Activated naive CD4-positive, alpha-beta T cell treated with Interleukin-2 at 50 U/mL for 16 hours (primary cell): Measurements from ENCODE around the gene RIOK3.
"Not testable (repeated sequence)": the region's sequence is repeated elsewhere in the genome, so short reads cannot be mapped to it uniquely, and the experiment has no call there.

Experiments
- DNase-seq: peaks from one replicate; pipeline ENCODE4 v3.0.0-alpha.2; 2020

The RIOK3 gene

GRCh38 chr18:23451491-23451890 lies 1.6 kb upstream of the RIOK3 start:
- no peak for DNase-seq

DNA sequence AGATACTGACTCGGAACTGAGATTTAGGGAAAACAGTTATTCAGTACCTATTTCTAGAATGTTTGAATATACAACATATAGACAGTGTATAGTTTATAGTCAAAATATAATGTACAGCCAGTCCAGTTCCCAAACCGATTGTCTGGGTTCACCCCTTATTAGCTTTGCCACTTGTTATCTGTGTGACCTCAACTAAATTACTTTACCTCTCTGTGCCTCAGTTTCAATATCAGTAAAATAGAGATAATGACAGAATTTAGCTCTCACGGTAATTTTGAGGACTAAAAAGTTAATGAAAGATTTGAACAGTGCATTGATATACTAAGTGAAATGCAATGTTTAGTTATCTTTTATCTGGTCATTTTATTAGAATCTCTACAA lies 750 bp upstream of the RIOK3 start:
- DNase-seq, result no peak

DNA sequence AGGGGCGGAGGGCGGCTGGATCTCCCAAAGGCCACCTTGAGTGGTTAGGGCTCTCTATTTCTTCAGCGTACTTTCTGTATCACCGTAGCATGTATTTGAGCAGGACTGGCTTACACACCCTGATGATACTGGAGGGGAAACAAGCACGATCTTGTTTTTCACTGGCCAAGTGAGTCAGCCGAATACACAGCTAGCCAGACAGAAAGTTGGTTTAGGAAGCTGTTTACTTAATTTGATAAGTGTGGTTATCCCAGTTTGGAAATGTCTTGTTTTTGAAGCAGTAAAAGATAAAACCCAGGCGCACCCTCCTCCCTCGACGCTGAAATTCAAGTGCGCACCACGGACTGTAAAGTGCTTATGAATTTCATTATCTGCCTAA lies 582 bp downstream of the RIOK3 start:
- DNase-seq, result no peak

GRCh38 chr18:23456835-23457234 lies 3.7 kb downstream of the RIOK3 start:
- DNase-seq, result no peak

DNA sequence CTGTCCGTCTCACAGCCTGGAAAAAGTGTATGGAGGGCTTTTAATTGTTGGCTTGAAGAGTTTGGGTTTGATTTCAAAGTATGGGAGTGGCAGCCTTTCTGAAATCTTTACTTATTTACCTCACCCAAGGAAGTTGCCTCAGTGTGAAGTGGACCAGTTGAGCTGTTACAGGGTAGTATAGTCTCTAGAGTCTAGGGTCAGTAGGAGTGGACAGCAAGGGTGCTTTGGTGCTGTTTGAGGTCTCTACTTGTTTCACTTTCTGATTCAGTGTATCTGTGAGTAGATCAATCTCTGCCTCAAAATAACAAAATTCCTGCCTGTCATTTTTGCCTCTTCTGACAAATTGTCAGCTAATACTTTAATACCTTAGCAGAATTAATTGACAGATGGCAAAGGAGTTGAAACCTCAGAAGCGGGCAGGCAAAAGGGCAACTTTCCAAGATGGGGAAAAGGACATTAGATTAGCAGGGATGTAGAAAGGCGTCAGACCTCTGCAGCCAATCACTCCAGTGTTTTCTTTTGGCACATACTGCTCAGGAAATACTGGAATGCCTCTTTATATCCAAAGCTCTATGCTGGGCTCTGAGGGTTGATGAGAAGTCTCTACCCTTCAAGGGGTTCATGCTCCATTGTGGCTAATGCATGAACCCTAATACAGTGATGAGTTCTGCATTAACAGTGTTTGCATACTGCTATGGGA lies 5.9 kb downstream of the RIOK3 start:
- no peak for DNase-seq

DNA sequence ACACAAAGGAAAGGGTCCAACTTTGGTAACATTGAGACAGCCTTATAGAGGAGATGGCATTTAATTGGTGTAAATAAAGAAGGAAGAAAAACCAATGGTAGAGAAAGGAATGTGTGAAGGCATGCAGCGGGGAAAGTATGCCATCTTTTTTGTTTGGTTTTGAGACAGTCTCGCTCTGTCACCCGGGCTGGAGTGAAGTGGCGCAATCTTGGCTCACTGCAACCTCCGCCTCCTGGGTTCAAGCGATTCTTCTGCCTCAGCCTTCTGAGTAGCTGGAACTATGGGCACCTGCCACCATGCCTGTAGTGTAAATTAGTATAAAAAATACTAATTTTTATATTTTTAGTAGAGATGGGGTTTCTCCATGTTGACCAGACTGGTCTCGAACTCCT lies 6.4 kb downstream of the RIOK3 start:
- no peak for DNase-seq

- DNase-seq, result no peak
These were observed 7.5 kb downstream of the RIOK3 start for GRCh38 chr18:23460285-23461273.

GRCh38 chr18:23462876-23463275 lies 9.8 kb downstream of the RIOK3 start:
- no peak for DNase-seq

DNA sequence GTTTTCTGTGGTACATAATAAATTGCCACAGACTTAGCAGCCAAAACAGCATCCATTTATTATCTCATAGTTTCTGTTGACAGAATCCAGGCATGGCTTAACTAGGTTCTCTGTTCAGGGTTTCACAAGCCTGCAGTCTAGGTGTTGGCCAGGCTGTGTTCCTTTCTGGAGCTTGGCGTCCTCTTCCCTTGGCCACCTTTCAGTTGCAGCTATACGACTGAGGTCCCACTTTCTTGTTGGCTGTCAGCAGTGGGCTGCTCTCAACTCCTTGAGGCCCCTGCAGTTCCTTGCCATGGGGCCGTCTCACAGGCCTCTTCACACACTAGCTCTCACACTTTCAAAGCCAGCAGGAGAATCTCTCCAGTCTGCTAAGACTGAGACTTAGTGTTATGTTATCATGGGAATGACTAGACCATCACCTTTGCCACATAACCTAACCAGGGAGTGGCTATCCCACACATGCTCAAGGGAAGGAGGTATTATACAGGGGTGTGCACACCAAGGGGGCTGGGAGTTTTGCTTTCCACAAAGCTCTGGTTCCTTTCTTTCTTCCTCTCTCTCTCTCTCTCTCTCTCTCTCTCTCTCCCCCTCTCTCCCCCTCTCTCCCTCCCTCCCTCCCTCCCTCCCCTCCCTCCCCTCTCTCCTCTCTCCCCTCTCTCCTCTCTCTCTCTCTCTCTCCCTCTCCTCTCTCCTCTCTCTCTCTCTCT lies 15.8 kb downstream of the RIOK3 start:
- no peak for DNase-seq

- DNase-seq, result no peak
These were observed 17.7 kb downstream of the RIOK3 start for GRCh38 chr18:23470620-23471387.

DNA sequence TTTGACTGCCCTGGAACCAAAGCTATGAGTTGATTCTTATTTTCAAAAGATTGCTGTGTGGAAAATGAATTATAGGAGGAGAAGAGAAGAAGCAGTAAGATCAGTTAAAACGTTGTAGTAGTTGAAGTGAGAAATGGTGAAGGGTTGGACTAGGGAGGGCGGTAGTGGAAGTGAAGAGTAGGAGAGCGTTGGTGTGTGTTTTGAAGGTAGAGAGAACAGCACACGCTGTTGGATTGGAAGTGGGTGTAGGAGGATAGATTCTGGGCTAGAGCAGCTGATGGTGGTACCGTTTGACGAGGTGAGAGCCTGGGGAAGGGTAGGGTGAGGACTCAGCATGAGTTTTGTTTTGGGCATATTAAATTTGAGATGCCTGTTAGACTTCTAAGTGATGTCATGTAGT lies 18.4 kb downstream of the RIOK3 start:
- DNase-seq, result no peak

- no peak for DNase-seq
These were observed 26.9 kb downstream of the RIOK3 start for GRCh38 chr18:23479829-23480505.

DNA sequence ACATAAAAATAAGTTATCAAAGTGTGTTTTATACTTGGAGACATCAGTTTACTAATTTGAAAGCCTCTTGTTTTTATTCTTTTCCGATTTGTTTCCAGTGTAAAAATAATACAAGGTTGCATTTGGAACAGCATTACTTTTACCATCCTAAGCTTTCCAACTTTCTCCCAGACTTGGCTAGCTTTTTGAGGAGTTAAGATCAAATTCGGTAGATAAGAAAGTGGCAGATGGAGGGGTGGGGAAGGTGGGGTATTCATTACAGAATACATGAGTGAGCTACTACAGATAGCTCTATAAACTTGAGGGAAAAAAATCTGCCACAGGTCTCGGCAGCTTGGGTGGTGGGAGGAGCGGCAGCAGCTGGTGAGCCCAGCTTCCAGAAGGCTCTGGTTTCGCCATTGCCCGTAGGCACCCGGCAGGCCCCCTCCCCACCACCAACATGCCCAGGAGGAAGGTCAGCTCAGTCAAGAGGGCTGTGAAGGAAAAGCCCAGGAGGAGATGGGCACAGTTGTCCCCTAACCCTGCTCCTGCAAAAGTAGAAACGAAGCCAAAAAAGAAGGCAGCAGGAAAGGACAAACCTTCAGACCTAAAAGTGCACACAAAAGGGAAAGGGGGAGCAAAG lies 31.6 kb downstream of the RIOK3 start:
- no peak for DNase-seq

DNA sequence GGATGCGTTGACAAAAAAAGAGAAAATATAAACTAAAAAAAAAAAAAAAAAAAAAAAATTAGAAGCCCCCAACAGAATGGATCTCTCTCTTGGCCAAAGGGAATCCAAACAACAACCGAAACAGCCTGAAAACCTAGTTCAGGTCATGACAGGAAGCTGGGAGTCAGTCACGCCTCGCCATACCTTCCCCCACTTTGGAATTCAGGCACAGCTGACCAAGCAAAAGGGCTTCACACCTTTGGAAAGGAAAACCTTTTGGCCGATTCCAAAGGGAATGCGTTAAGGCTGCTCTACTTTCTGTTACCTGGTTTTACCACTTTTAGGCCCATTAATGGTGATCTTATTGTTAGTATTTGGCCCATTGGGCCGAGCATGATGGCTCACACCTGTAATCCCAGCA lies 32.3 kb downstream of the RIOK3 start:
- DNase-seq, result no peak

DNA sequence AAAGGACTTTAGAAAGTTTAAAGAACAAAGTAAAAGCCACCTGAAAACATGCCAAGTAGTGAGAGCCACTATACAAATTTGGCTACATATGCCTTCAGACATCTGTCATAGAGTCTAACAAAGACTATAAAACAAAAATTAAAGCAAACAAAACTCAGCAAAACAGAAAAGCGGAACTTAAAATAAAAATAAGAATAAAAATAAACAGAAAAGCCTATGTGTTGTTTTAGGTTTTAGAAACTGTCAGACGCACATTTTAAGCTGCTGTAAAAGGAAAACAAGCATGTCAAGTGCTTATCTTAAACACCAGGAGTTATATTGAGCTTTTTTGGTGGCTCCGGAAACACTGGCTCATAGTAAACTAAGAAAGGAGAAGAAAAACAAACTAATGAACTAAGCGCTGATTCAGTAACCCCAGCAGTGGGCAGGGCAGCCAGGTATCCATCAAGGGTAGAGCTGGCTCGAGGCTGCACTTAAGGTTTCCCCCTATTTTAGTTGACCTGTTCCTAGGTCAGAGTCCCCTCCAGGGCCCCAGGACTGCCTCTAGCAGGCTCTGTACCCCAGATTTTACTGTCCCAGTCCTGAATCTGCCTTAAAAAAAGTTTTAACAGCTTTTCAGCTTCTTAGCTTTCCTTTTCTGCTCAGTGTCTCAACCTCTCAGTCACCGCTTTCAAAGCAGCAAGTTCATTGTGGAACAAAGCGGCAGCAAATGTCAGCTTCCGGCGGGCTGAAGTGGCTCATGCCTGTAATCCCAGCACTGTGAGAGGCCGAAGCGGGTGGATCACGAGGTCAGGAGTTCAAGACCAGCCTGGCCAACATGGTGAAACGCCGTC lies 34.9 kb downstream of the RIOK3 start:
- peak; percentile 26 for DNase-seq

DNA sequence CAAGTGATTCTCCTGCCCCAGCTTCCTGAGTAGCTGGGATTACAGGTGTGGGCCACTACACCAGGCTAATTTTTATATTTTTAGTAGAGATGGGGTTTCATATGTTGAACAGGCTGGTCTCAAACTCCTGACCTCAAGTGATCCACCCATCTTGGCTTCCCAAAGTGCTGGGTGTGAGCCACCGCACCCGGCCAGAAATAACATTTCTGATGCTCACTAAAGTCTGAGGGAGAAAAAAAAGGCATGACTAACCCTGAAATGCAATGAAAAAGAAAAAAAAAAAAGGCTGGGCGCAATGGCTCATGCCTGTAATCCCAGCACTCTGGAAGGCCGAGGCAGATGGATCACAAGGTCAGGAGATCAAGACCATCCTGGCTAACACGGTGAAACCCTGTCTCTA lies 36.5 kb downstream of the RIOK3 start:
- not testable (repeated sequence) for DNase-seq

DNA sequence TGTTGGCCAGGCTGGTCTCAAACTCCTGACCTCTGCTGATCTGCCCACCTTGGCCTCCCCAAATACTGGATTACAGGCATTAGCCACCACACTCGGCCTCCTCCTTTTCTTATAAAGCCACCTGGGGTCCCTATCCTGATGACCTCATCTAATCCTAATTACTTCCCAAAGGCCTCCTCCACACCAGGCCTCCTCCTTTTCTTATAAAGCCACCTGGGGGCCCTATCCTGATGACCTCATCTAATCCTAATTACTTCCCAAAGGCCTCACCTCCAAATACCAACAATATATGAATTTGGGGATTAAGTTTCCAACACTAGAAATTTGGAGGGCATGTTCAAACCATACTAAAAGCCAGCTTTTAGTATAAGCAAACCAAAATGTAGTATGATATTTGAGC lies 40.6 kb downstream of the RIOK3 start:
- no peak for DNase-seq

- DNase-seq, result no peak
These were observed 41.9 kb downstream of the RIOK3 start for GRCh38 chr18:23494992-23495391.

GRCh38 chr18:23495723-23496440 lies 42.8 kb downstream of the RIOK3 start:
- no peak for DNase-seq

DNA sequence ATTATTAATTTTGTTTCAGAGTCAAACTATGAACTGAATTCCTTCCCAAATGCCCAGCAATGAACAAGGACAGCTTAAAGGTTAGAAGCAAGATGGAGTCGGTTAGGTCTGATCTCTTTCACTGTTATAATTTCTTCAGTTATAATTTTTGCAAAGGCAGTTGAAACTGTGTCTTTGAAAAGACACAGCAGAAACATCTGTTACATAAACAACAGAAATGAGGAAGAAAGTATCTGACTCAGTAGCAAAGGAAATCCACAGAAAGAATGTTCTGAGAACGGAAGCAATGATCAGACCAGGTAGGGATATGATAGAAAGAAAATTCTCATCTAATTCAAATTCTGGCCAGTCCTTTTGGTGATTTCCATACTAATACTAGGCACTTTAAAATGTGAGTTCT lies 45.0 kb downstream of the RIOK3 start:
- no peak for DNase-seq
